ENCODE results near the gene BBS9. TPM values are rescaled to one million over a fixed set of nuclear protein-coding genes. Genes with fewer than 3 reads are reported as not detected.

The BBS9 gene
- total and polyA plus RNA-seq, 2 donors (not counting 1 experiment from before 2014, with no cell fraction given) = 8.4 to 45.2 TPM

DNA sequence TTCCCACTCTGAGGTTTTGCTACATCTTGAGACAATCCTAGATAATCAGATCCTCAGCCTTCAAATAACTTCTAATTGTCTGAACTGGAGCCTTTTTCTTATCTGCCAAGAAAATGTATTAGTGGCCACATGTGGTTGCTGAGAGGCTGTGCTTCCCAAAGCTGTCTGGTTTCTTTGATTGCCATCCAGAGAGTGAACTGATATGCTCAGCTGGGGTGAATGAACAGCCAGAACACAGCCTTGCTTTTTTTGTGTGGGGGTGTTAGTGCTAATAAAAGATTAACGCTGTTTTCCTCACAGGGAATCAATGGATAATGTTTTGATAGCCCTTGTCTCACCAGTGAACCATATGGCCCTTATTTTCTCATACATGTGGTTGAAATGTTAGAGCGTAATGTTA is 66.9 kb downstream of the BBS9 start:
- TF ChIP-seq CTCF (IDR thresholded peaks at IDR 0.05) (no peak), EZH2 (IDR thresholded peaks at IDR 0.05; ENCODE audit: borderline replicate concordance, insufficient read depth, low read depth, low read length, poor library complexity, severe bottlenecking) (no peak)
- POLR2A ChIA-PET = no interaction called here
- Histone ChIP-seq H3K4me3 (ENCODE audit: control extremely low read depth in 1 of 5, extremely low read depth in 1 of 5, insufficient read depth in 1 of 5, low read depth in 2 of 5, low read length in 4 of 5) (no peak overlapping the region), H4K20me1 (ENCODE audit: control insufficient read depth, insufficient read depth, low read length, poor library complexity, severe bottlenecking) (no peaks in the 10 kb centered on the region), H3K9ac (ENCODE audit: low read length) (no peak overlapping the region), H3K27me3 (replicated peaks in 1 of 4; ENCODE audit: control extremely low read depth in 1 of 4, control insufficient read depth in 3 of 4, insufficient read depth in 4 of 4, low read length in 3 of 4) (no peaks in the 10 kb centered on the region), H3K9me3 (ENCODE audit: control extremely low read depth in 1 of 3, control insufficient read depth in 2 of 3, insufficient read depth in 1 of 3, low read length in 2 of 3) (no peaks in the 10 kb centered on the region), H3K4me2 (replicated peaks; ENCODE audit: low read depth, low read length, poor library complexity, severe bottlenecking) (no peak overlapping the region), H3K27ac (ENCODE audit: low read length in 2 of 2) (no peak overlapping the region), H3K79me2 (ENCODE audit: control insufficient read depth, insufficient read depth, low read length) (no peaks in the 10 kb centered on the region), H2AFZ (ENCODE audit: insufficient read depth, low read depth, low read length, poor library complexity, severe bottlenecking) (no peak overlapping the region), H3K4me1 (ENCODE audit: control insufficient read depth in 2 of 2, insufficient read depth in 2 of 2, low read length in 2 of 2) (peaks cover 13% of the 10 kb centered on the region in 2 donors), H3K36me3 (replicated peaks in 1 of 2; ENCODE audit: control extremely low read depth in 1 of 2, control insufficient read depth in 1 of 2, extremely low read depth in 1 of 2, insufficient read depth in 2 of 2, low read length in 1 of 2) (no peaks in the 10 kb centered on the region)
- Mint-ChIP-seq H3K27ac (no peak overlapping the region), H3K4me3 (no peak overlapping the region), H3K27me3 (no peaks in the 10 kb centered on the region), H3K9me3 (ENCODE audit: insufficient read depth) (no peaks in the 10 kb centered on the region), H3K4me1 (peaks cover 23% of the 10 kb centered on the region)
- DNase-seq (no peak), ATAC-seq (ENCODE audit: low read depth) (no peak)
- CTCF ChIA-PET = no interaction called here
- intact Hi-C loops (cut with micrococcal nuclease) = no loop called here
- no CpG with 5 or more reads among the region's 2 CpGs for WGBS (ENCODE audit: insufficient coverage)

DNA sequence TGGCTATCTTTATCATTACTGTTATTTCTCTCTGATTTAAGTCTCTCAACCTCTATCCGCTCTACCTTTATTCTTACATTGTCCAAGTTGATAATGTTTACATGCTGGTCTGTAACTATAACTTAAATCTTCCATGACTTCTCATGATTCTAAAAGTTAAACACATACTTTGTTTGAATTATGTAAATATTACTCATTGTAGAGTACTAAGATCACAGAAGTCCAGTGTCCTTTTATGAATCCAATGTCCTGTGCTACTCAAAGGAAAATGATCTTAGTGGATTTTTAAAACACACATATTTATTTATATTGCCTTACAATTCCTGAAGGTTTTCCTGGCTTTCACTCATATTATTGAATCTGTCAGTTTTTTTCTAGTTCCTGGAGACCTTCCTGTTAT is 70.9 kb downstream of the BBS9 start:
- Histone ChIP-seq H3K4me2 (replicated peaks; ENCODE audit: low read depth, low read length, poor library complexity, severe bottlenecking) (no peak overlapping the region), H3K36me3 (replicated peaks in 1 of 2; ENCODE audit: control extremely low read depth in 1 of 2, control insufficient read depth in 1 of 2, extremely low read depth in 1 of 2, insufficient read depth in 2 of 2, low read length in 1 of 2) (no peaks in the 10 kb centered on the region), H3K4me3 (ENCODE audit: control extremely low read depth in 1 of 5, extremely low read depth in 1 of 5, insufficient read depth in 1 of 5, low read depth in 2 of 5, low read length in 4 of 5) (no peak overlapping the region), H3K27me3 (replicated peaks in 1 of 4; ENCODE audit: control extremely low read depth in 1 of 4, control insufficient read depth in 3 of 4, insufficient read depth in 4 of 4, low read length in 3 of 4) (no peaks in the 10 kb centered on the region), H3K9me3 (ENCODE audit: control extremely low read depth in 1 of 3, control insufficient read depth in 2 of 3, insufficient read depth in 1 of 3, low read length in 2 of 3) (no peaks in the 10 kb centered on the region), H3K4me1 (ENCODE audit: control insufficient read depth in 2 of 2, insufficient read depth in 2 of 2, low read length in 2 of 2) (no peaks in the 10 kb centered on the region), H4K20me1 (ENCODE audit: control insufficient read depth, insufficient read depth, low read length, poor library complexity, severe bottlenecking) (no peaks in the 10 kb centered on the region), H3K79me2 (ENCODE audit: control insufficient read depth, insufficient read depth, low read length) (no peaks in the 10 kb centered on the region), H2AFZ (ENCODE audit: insufficient read depth, low read depth, low read length, poor library complexity, severe bottlenecking) (no peak overlapping the region), H3K27ac (ENCODE audit: low read length in 2 of 2) (no peak overlapping the region), H3K9ac (ENCODE audit: low read length) (no peak overlapping the region)
- H3K4me3 Mint-ChIP-seq = no peak overlapping the region
- no CpG with 5 or more reads among the region's 1 CpG for WGBS (ENCODE audit: insufficient coverage)
- no peak for TF ChIP-seq EZH2 (IDR thresholded peaks at IDR 0.05; ENCODE audit: borderline replicate concordance, insufficient read depth, low read depth, low read length, poor library complexity, severe bottlenecking)
- TF ChIP-seq CTCF (IDR thresholded peaks at IDR 0.05) = no peak
- no peaks in the 10 kb centered on the region for H3K27me3 Mint-ChIP-seq
- DNase-seq = no peak
- ATAC-seq (ENCODE audit: low read depth) = no peak
- intact Hi-C loops (cut with micrococcal nuclease) = no loop called here
- peaks cover 4% of the 10 kb centered on the region for H3K9me3 Mint-ChIP-seq (ENCODE audit: insufficient read depth)
- H3K27ac Mint-ChIP-seq = no peak overlapping the region
- CTCF ChIA-PET = no interaction called here
- POLR2A ChIA-PET = no interaction called here
- H3K4me1 Mint-ChIP-seq = peaks cover 3% of the 10 kb centered on the region

All from B cell (primary cell).